NCI-H446 treated with DMSO at 0.1 percent for 48 hours (cell line): ENCODE data around the gene HOXC9.

Experiments used
- DNase-seq: peaks from one replicate; lab custom pipeline; 2025; lab: John Stamatoyannopoulos, UW

The HOXC9 gene

GRCh38 chr12:53963434-53964314 lies 36.3 kb upstream of the HOXC9 start:
- DNase-seq: no peak

- DNase-seq: no peak
These were observed 35.6 kb upstream of the HOXC9 start for GRCh38 chr12:53964315-53964713.

GRCh38 chr12:53965281-53966084 lies 34.5 kb upstream of the HOXC9 start:
- no peak for DNase-seq

- no peak for DNase-seq
These were observed 33.9 kb upstream of the HOXC9 start for GRCh38 chr12:53966085-53966384.

GRCh38 chr12:53966385-53967133 lies 33.4 kb upstream of the HOXC9 start:
- DNase-seq: no peak

- DNase-seq: no peak
These were observed 32.5 kb upstream of the HOXC9 start for GRCh38 chr12:53967421-53967925.

- no peak for DNase-seq
These were observed 31.5 kb upstream of the HOXC9 start for GRCh38 chr12:53968214-53969127.

- DNase-seq: no peak
These were observed 30.2 kb upstream of the HOXC9 start for GRCh38 chr12:53969588-53970259.

- no peak for DNase-seq
These were observed 29.5 kb upstream of the HOXC9 start for GRCh38 chr12:53970451-53970850.

GRCh38 chr12:53971129-53971528 lies 28.8 kb upstream of the HOXC9 start:
- no peak for DNase-seq

- DNase-seq: no peak
These were observed 28.3 kb upstream of the HOXC9 start for GRCh38 chr12:53971686-53972085.

- no peak for DNase-seq
These were observed 27.7 kb upstream of the HOXC9 start for GRCh38 chr12:53972152-53972702.

GRCh38 chr12:53972722-53973235 lies 27.2 kb upstream of the HOXC9 start, which contains the start of gene HOXC11:
HOXC11 (plus strand) TSS chr12:53973126; CDS start chr12:53973242, 116 bp downstream.
- no peak for DNase-seq

GRCh38 chr12:53973236-53974042 lies 26.5 kb upstream of the HOXC9 start:
- no peak for DNase-seq

- no peak for DNase-seq
These were observed 25.6 kb upstream of the HOXC9 start, which contains the start of gene HOTAIR for GRCh38 chr12:53974084-53975063. HOTAIR (minus strand) TSS chr12:53974954.

GRCh38 chr12:53975064-53975471 lies 24.9 kb upstream of the HOXC9 start:
- DNase-seq: no peak

GRCh38 chr12:53975479-53976152 lies 24.3 kb upstream of the HOXC9 start:
- no peak for DNase-seq
